ENCODE measurements around the gene PRRX2.
"Not testable (repeated sequence)": the region's sequence is repeated elsewhere in the genome, so short reads cannot be mapped to it uniquely, and the experiment has no call there.

PRRX2 gene

DNA sequence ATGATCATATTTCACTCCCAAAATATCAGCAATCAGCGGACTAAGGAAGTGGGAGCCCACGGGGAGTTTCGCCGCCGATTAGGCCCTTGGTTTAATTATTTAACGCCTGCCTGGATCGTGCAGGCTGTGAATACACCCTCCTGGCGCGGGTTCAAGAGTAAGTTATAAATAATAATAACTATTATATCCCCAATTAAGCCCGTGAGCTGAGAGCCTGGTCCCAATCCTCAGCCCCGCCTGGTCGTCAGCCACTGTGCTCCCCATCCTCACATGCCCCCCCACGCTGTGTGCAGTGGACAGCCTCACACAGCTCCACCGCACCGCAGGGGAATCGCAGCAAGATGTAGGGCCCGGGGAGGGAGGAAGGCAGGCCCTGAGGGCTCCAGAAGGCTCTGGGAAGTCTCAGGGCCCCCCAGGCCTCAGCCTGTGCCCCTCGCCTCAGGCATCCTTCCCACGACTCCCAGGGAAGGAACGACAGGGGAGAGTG, 10.8 kb upstream of the PRRX2 start:
- DNase-seq (ENCODE audit: low read depth): no peak

GRCh38 chr9:129655154-129655553, 10.3 kb upstream of the PRRX2 start:
- no peak for DNase-seq (ENCODE audit: low read depth)

- no peak for DNase-seq (ENCODE audit: low read depth)
These were observed 9.8 kb upstream of the PRRX2 start for GRCh38 chr9:129655696-129656095.

- peak; percentile 47 for DNase-seq (ENCODE audit: low read depth)
These were observed 8.6 kb upstream of the PRRX2 start for GRCh38 chr9:129656795-129657390.

DNA sequence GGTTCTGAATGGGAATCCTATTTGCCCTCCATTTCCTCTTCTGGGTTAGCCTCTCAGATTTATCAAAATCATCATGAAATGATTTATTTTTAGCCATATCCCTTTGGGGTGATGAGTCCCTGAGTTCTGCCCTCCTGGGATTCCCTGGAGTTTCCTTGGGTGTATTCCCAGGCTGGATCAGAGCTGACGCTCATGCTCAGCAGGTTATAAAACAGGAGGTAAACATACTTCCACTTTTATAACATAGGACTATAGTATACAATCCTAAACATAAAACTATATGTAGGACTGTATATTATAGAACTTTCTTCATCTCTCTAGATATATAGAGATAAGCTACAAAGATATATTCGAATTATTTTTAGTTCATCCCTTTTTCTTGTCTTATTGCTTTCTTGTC, 4.4 kb upstream of the PRRX2 start:
- DNase-seq (ENCODE audit: low read depth): no peak

GRCh38 chr9:129662239-129662638, 3.2 kb upstream of the PRRX2 start:
- not testable (repeated sequence) for DNase-seq (ENCODE audit: low read depth)

GRCh38 chr9:129664746-129665388, 580 bp upstream of the PRRX2 start:
- no peak for DNase-seq (ENCODE audit: low read depth)

DNA sequence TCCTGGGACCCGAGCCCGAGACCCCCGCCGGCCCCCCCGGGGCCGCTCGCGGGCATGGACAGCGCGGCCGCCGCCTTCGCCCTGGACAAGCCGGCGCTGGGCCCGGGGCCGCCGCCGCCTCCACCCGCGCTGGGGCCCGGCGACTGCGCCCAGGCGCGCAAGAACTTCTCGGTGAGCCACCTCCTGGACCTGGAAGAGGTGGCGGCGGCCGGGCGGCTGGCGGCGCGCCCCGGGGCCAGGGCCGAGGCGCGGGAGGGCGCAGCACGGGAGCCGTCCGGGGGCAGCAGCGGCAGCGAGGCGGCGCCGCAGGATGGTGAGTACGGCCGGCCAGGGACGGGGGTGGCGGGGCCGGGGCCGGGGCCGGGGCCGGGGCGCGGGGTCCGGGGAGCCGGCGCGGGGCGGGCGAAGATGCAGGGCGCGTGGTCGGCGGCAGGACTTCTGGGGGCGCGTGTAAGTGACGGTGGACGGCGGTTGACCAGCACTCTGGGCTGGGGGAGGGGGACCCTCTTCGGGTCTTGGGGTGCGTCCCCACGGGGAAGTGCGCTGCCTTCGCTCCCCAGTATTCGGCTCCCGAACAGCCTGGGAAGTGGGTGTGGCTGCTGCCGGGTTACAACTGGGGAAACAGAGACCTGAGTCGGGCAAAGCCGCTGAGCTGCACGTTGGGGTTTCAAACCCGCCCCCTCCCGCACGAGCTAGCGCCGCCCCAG, 520 bp downstream of the PRRX2 start:
- DNase-seq (ENCODE audit: low read depth): no peak

GRCh38 chr9:129666575-129666974, 1.1 kb downstream of the PRRX2 start:
- no peak for DNase-seq (ENCODE audit: low read depth)

DNA sequence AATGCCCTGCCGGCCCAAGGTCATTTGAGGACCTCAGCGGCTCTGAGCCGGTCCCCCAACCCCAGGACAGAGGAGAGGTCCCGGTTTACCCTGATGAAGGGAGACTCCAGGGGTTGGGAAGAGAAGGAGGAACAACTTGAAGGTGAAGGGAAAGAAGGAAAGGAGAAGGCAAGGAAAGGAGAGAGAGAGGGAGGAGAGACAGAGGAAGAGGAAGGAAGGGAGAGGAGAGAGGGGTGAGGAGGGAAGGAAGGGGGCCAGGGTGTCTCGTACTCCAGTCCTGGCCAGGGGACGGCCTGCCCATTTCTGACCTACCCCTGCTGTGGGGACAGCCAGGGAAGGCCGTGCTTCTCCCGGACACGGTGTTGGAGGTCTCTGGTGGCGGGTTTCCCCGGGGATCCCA, 1.9 kb downstream of the PRRX2 start:
- DNase-seq (ENCODE audit: low read depth): no peak

- no peak for DNase-seq (ENCODE audit: low read depth)
These were observed 2.4 kb downstream of the PRRX2 start for GRCh38 chr9:129667850-129668249.

- DNase-seq (ENCODE audit: low read depth): no peak
These were observed 3.8 kb downstream of the PRRX2 start for GRCh38 chr9:129669141-129669718.

- DNase-seq (ENCODE audit: low read depth): no peak
These were observed 4.5 kb downstream of the PRRX2 start for GRCh38 chr9:129669946-129670345.

- no peak for DNase-seq (ENCODE audit: low read depth)
These were observed 5.6 kb downstream of the PRRX2 start for GRCh38 chr9:129671065-129671464.

- DNase-seq (ENCODE audit: low read depth): no peak
These were observed 6.1 kb downstream of the PRRX2 start for GRCh38 chr9:129671519-129671918.

DNA sequence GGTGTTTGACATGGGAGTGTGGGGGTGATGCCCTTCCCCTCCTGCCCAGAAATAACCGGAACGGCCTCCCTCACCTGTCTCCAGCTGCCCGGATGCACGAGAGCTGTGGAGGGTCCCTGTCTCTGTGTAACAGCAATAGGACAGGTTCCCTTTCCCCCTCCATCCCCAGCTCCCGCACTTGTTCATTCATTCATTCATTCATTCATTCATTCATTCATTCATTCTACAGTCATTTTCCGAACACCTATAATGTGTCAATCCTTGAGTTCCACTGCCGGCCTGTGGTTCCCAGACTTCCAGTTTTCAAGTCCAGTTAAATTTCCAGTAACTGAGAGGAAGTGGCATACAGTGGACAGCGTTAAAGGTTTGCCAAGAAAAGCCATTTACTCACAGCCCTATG, 7.3 kb downstream of the PRRX2 start:
- no peak for DNase-seq (ENCODE audit: low read depth)

- DNase-seq (ENCODE audit: low read depth): no peak
These were observed 8.2 kb downstream of the PRRX2 start for GRCh38 chr9:129673602-129674001.

DNA sequence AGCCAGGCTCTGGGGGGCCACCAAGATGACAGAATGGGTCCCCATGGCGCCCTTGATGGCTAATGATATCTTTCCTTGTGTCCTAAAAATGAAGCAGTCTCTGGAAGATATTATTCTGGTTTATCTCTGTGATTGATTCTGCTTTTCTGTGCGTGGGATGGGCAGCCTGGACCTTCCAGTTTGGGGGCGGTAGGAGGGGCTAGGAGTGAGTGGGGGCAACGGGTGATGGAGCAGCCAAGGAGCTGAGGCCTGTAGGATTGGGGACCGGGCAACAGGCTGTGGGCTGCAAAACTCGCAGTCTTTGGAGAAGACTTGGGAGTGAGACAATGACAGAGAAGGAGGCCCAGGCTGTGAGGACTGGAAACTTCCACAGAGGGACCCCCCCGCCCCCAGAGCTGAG, 8.8 kb downstream of the PRRX2 start:
- no peak for DNase-seq (ENCODE audit: low read depth)

DNA sequence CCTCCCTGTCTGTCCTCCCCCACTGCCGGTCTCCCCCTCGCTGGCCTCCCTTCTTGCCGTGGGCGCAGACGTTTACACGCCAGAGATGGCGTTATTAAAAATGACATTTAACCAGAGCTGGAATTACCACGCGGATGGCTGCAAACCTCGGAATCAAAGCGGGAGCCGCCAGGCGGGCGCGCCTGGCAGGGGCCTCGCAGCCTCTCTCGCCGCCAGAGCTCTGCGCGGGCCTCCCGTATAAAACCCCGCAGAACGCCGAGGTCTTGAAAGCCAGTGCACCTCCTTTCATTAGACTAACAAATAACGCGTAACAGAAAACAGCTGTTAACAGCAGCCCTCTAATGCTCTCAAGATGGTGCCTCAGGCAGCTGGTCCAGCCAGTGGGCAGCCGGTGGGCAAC, 10.2 kb downstream of the PRRX2 start:
- no peak for DNase-seq (ENCODE audit: low read depth)

DNA sequence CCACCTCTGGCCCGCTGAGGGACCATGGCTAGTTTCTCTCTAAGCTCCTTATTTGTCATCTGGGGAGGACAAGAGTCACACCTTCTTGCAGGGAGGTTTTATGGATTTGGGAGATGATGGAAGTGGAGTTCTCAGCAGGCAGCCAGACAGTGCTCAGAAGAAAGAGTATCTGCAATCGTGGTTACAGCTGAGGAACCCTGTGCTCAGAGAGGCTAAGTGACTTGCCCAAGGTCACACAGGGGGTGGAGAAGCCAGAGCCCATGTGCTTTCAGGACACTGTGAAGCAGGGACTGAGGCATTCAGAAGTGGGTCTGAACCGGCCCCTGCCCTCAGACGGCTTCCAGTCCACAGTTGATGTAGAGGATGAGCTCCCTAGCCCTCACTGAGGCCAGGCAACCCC, 10.8 kb downstream of the PRRX2 start:
- no peak for DNase-seq (ENCODE audit: low read depth)

DNA sequence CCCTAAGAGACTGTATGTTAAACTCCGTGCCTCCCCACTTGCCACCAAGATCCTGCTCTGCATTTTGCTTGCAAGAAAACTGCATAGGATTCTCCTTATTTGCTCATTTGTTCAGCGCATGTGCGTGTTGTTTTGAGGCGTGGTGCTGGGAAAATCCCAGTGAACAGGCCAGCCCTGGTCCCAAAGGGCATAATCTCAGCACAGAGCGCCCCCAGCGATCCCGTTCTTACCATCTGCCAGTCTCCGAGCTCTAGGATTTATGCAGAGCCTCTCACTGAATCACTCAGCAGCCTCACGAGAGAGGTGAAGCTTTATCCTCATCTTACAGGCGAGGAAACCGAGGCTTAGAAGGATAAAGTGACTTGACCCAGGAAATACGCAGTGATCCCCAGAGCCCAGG, 11.5 kb downstream of the PRRX2 start:
- no peak for DNase-seq (ENCODE audit: low read depth)

GRCh38 chr9:129677456-129677855, 12.0 kb downstream of the PRRX2 start:
- no peak for DNase-seq (ENCODE audit: low read depth)

DNA sequence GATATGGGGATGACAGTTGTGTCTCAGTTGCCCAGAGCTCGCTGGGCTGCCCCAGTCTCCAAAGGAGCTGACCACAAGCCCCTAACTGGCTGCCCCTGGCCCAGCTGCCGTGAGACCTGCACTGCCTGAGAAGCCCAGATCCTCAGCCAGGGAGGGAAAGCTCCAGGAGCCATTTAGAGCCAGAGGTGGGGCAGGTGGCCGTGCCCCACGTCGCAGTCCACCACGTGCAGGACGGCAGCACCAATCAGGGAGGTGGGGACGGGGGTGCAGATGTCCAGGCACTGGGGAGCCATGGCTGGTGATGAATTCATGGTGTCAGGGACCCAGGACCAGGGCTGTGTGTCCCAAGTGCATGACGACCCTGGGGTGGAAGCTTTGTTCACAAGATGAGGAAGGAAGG, 13.4 kb downstream of the PRRX2 start:
- DNase-seq (ENCODE audit: low read depth): no peak

Data from HS-5 (cell line).